OCI-LY3 (cell line): Measurements from ENCODE around the gene PPARG.

Source experiments
- EZH2phosphoT487 ChIP-seq: fragments of 200-600 bp; shearing (Covaris generic); IDR thresholded peaks from 2 replicates; pipeline ENCODE4 v1.6.1; 2018; ENCODE audit warnings: antibody characterized with exemption, mixed run types, low read depth
- TF ChIP-seq, protein P1 (sequence below): fragments of 200-600, 300-600 bp; sonication (generic); IDR thresholded peaks from 2 replicates; pipeline ENCODE4 v1.5.1; 2014; ENCODE audit warnings: antibody characterized with exemption, low read length, low read depth

GRCh38 chr3:12392101-12392878 is 103.4 kb downstream of the PPARG start:
- TF ChIP-seq, protein P1, sequence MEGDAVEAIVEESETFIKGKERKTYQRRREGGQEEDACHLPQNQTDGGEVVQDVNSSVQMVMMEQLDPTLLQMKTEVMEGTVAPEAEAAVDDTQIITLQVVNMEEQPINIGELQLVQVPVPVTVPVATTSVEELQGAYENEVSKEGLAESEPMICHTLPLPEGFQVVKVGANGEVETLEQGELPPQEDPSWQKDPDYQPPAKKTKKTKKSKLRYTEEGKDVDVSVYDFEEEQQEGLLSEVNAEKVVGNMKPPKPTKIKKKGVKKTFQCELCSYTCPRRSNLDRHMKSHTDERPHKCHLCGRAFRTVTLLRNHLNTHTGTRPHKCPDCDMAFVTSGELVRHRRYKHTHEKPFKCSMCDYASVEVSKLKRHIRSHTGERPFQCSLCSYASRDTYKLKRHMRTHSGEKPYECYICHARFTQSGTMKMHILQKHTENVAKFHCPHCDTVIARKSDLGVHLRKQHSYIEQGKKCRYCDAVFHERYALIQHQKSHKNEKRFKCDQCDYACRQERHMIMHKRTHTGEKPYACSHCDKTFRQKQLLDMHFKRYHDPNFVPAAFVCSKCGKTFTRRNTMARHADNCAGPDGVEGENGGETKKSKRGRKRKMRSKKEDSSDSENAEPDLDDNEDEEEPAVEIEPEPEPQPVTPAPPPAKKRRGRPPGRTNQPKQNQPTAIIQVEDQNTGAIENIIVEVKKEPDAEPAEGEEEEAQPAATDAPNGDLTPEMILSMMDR = no peak
- TF ChIP-seq EZH2phosphoT487 = no peak
